Activated CD4-positive, alpha-beta T cell treated with anti-CD3 and anti-CD28 coated beads, Interleukin-2, Interleukin-4, amounts not matched to agents 100 ng/mL and 50 ng/mL, durations not matched to agents 16 hours and 8 hours (primary cell): ENCODE measurements around the gene FAM135A.

Source experiments
- DNase-seq: peaks from one replicate; pipeline ENCODE4 v3.0.0-alpha.2; 2020; ENCODE audit warnings: low spot score

Gene FAM135A

GRCh38 chr6:70413114-70413991, at the start of gene FAM135A:
Gene FAM135A, plus strand, starts transcription at chr6:70413508. Its CDS starts 14,835 bp downstream, at chr6:70428343.
- peak; percentile 98 for DNase-seq

- no peak for DNase-seq
Measured at GRCh38 chr6:70363741-70364493, 49.4 kb upstream of the FAM135A start.

GRCh38 chr6:70369332-70369950, 43.9 kb upstream of the FAM135A start:
- DNase-seq: peak; percentile 71

GRCh38 chr6:70370496-70370895, 42.8 kb upstream of the FAM135A start:
- DNase-seq: no peak

- peak; percentile 48 for DNase-seq
Measured at GRCh38 chr6:70371454-70372105, 41.7 kb upstream of the FAM135A start.

GRCh38 chr6:70375166-70375565, 38.1 kb upstream of the FAM135A start:
- no peak for DNase-seq

- peak; percentile 3 for DNase-seq
Measured at GRCh38 chr6:70375882-70376281, 37.4 kb upstream of the FAM135A start.

- DNase-seq: no peak
Measured at GRCh38 chr6:70376628-70377027, 36.7 kb upstream of the FAM135A start.

- no peak for DNase-seq
Measured at GRCh38 chr6:70377372-70377771, 35.9 kb upstream of the FAM135A start.

GRCh38 chr6:70379473-70380013, 33.8 kb upstream of the FAM135A start:
- DNase-seq: no peak

- peak; percentile 3 for DNase-seq
Measured at GRCh38 chr6:70380252-70380651, 33.1 kb upstream of the FAM135A start.

- no peak for DNase-seq
Measured at GRCh38 chr6:70380771-70381416, 32.4 kb upstream of the FAM135A start.

- DNase-seq: no peak
Measured at GRCh38 chr6:70381417-70381782, 31.9 kb upstream of the FAM135A start.

GRCh38 chr6:70385901-70386300, 27.4 kb upstream of the FAM135A start:
- DNase-seq: no peak

GRCh38 chr6:70388814-70389213, 24.5 kb upstream of the FAM135A start:
- DNase-seq: no peak

GRCh38 chr6:70389261-70389660, 24.0 kb upstream of the FAM135A start:
- DNase-seq: no peak

GRCh38 chr6:70390067-70390466, 23.2 kb upstream of the FAM135A start:
- DNase-seq: no peak

GRCh38 chr6:70391492-70391891, 21.8 kb upstream of the FAM135A start:
- DNase-seq: no peak

- DNase-seq: no peak
Measured at GRCh38 chr6:70394518-70395300, 18.6 kb upstream of the FAM135A start.

- no peak for DNase-seq
Measured at GRCh38 chr6:70395301-70395672, 18.0 kb upstream of the FAM135A start.

GRCh38 chr6:70396163-70396562, 17.1 kb upstream of the FAM135A start:
- DNase-seq: no peak
